NK-92 (cell line): ENCODE measurements around the gene ENHO.
"Not testable (repeated sequence)": the region's sequence is repeated elsewhere in the genome, so short reads cannot be mapped to it uniquely, and the experiment has no call there.

Experiments
- DNase-seq: peaks from one replicate; lab custom pipeline; 2025; ENCODE audit not compliant: unreplicated experiment; lab: John Stamatoyannopoulos, UW

Gene ENHO

GRCh38 chr9:34482746-34483145 lies 40.0 kb downstream of the ENHO start:
- not testable (repeated sequence) for DNase-seq

DNA sequence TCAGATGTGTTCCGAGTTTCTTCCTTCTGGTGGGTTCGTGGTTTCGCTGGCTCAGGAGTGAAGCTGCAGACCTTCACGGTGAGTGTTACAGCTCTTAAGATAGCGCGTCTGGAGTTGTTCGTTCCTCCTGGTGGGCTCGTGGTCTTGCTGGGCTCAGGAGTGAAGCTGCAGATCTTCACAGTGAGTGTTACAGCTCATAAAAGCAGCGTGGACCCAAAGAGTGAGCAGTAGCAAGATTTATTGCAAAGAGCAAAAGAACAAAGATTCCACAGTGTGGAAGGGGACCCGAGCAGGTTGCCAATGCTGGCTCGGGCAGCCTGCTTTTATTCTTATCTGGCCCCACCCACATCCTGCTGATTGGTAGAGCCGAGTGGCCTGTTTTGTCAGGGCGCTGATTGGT lies 41.2 kb downstream of the ENHO start:
- not testable (repeated sequence) for DNase-seq

GRCh38 chr9:34479431-34479866 lies 43.3 kb downstream of the ENHO start:
- DNase-seq: no peak

DNA sequence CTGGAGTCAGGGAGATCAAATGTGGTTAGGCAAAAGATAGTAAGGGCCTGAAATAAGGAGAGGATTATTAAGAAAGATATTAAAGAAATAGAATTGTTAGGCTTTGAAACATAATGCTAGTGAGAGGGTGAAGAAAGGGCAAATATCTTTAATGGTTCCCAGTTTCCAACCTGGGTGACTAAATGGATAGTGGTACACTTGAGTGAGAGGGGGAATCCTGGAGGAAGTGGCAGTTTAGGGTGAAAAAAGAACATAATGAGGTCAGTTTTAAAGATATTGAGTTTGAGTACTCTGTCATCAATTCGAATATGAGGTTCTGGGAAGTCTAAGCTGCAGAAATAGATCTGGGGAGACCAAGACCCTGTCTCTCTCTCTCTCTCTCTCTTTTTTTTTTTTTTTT lies 45.2 kb downstream of the ENHO start:
- DNase-seq: no peak

GRCh38 chr9:34475097-34475496 lies 47.7 kb downstream of the ENHO start:
- no peak for DNase-seq
